GM12865 (cell line): ENCODE results near the gene GPR183.
"Not testable (repeated sequence)": the region's sequence is repeated elsewhere in the genome, so short reads cannot be mapped to it uniquely, and the experiment has no call there.

Experiments
- DNase-seq: peaks from one replicate; pipeline ENCODE4 v3.0.0; 2010; ENCODE audit warnings: low read depth
- H3K4me3 ChIP-seq: 2 replicates; pipeline ENCODE4 v1.5.1; 2011; ENCODE audit warnings: mild to moderate bottlenecking, low read depth, low read length, control low read depth
- CTCF ChIP-seq: IDR thresholded peaks from 2 replicates; pipeline ENCODE4 v1.5.1; 2011; ENCODE audit warnings: low read length, control low read depth, low read depth, inconsistent platforms; ENCODE audit not compliant: insufficient read depth; ENCODE audit errors: missing control alignments

The GPR183 gene

GRCh38 chr13:99255271-99255670 is 51.9 kb downstream of the GPR183 start:
- no peak overlapping the region for H3K4me3 ChIP-seq
- no peak for DNase-seq
- TF ChIP-seq CTCF = no peak

- no peak overlapping the region for H3K4me3 ChIP-seq
- no peak for TF ChIP-seq CTCF
- no peak for DNase-seq
Observed at GRCh38 chr13:99254830-99255229, 52.4 kb downstream of the GPR183 start.

- DNase-seq = no peak
- TF ChIP-seq CTCF = no peak
- no peak overlapping the region for H3K4me3 ChIP-seq
Observed at GRCh38 chr13:99251921-99252320, 55.3 kb downstream of the GPR183 start.

- H3K4me3 ChIP-seq = no peak overlapping the region
- no peak for TF ChIP-seq CTCF
- DNase-seq = no peak
Observed at GRCh38 chr13:99250982-99251825, 56.0 kb downstream of the GPR183 start.

GRCh38 chr13:99249606-99250005 is 57.6 kb downstream of the GPR183 start:
- not testable (repeated sequence) for H3K4me3 ChIP-seq

GRCh38 chr13:99249178-99249577 is 58.0 kb downstream of the GPR183 start:
- H3K4me3 ChIP-seq, DNase-seq: not testable (repeated sequence)

More at GRCh38 chr13:99249606-99250005, 57.6 kb downstream of the GPR183 start:
- DNase-seq = not testable (repeated sequence)

- DNase-seq = no peak
- no peak overlapping the region for H3K4me3 ChIP-seq
- no peak for TF ChIP-seq CTCF
Observed at GRCh38 chr13:99246100-99246499, 61.1 kb downstream of the GPR183 start.
